NCI-H446 (cell line): ENCODE data around the gene RPRD1A.
"Not testable (repeated sequence)": the region's sequence is repeated elsewhere in the genome, so short reads cannot be mapped to it uniquely, and the experiment has no call there.

Source experiments
- DNase-seq, 2 experiments: peaks; one replicate each; lab custom pipeline; 2025; lab: John Stamatoyannopoulos, UW

Gene RPRD1A

GRCh38 chr18:36077764-36078163, 10.4 kb upstream of the RPRD1A start:
- not testable (repeated sequence) for DNase-seq

DNA sequence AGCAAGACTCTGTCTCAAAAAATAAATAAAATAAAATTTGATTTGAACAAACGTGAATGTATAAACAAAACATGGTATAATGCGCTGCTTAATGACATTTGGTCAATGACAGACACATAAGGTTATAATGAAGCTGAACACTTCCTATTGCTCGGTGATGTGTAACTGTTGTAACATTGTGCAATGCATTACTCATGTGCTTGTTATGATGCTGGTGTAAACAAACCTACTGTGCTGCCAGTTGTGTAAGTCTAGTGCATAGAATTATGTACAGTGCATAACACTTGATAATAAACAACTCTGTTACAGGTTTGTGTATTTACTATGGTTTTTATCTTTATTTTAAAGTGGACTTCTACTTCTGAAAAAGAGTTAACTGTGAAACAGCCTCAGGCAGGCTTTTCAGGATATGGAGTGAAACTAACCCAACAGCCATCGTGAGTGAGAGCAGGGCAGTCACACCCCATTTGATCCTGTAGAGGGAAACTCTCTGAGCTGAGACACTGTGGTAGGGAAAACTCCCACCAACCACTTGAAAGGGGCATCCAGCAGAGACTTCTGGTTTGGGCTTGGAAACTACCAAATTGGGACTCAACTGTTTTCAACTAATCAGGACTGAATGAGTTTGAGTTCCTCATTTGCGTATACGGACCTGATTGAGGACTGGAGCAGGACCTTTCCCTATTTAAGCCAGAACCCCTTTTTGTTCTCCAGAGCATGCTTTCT, 8.7 kb upstream of the RPRD1A start:
- DNase-seq, result no peak

DNA sequence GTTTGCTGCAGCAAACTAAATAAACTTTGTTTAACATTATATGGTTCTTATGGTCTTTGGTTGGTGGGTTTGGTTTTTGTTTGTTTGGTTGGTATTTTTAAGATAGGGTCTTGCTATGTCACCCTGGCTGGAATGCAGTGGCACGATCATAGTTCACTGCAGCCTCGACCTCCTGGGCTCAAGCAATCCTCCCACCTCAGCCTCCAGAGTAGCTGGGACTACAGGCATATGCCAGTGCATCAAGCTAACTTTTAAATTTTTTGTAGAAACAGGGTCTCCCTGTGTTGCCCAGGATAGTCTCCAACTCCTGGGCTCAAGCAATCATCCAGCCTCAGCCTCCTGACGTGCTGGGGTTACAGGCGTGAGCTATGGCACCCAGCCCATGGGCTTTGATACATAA, 7.1 kb upstream of the RPRD1A start:
- no peak for DNase-seq

GRCh38 chr18:36073676-36074075, 6.3 kb upstream of the RPRD1A start:
- DNase-seq, result no peak

DNA sequence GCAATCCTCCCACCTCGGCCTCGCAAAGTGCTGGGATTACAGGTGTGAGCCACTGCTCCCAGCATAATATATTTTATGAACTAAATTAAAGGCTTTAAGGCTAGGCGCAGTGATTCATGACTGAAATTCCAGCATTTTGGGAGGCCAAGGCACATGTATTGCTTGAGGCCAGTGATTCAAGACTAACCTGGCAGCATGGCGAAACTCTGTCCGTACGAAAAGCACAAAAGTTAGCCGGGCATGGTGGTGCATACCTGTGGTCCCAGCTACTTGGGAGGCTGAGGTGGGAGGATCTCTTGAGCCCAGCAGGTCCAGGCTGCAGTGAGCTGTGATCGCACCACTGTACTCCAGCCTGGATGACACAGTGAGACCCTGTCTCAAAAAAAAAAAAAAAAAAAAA, 5.0 kb upstream of the RPRD1A start:
- not testable (repeated sequence) for DNase-seq

DNA sequence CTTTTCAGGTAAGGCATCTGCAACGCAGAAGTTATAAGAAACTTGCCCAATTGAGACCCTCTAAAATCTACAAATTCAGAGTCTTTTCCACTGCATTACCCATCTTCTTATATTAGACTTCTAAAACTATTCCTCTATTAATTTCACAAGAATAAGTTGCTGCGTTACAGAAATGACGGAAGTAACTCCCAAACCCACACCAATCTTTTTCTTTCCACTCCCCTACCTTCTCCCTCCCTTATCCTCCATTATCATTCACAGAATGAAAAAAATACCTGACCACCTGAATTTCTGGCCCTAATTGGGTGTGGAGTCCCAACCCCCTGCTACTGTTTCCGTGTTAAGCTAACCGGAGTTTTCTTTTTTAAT, 689 bp downstream of the RPRD1A start:
- DNase-seq, result no peak

- DNase-seq, result no peak
Measured at GRCh38 chr18:36066001-36066400, 1.4 kb downstream of the RPRD1A start.

- not testable (repeated sequence) for DNase-seq
Measured at GRCh38 chr18:36064809-36065079, 2.6 kb downstream of the RPRD1A start.

DNA sequence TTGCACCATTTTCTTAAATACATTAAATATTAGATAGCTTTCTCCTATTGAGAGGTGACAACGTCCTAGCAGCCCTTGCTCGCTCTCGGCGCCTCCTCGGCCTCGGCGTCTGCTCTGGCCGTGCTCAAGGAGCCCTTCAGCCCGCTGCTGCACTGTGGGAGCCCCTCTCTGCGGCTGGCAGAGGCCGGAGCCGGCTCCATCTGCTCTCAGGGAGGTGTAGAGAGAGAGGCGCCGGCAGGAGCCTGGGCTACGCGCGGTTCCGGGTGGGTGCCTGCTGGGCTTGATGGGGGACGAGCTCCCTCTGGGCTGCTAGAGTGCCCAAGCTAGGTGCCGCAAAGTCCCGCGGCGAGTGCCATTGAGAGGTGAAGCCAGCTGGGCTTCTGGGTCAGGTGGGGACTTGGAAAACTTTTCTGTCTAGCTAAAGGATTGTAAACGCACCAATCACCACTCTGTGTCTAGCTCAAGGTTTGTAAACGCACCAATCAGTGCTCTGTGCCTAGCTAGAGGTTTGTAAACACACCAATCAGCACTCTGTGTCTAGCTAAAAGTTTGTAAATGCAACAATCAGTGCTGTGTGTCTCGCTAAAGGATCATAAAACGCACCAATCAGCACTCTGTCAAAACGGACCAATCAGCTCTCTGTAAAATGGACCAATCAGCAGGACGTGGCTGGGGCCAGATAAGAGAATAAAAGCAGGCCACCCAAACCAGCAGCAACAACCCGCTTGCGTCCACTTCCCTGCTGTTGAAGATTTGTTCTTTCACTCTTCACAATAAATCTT, 3.1 kb downstream of the RPRD1A start:
- no peak for DNase-seq

DNA sequence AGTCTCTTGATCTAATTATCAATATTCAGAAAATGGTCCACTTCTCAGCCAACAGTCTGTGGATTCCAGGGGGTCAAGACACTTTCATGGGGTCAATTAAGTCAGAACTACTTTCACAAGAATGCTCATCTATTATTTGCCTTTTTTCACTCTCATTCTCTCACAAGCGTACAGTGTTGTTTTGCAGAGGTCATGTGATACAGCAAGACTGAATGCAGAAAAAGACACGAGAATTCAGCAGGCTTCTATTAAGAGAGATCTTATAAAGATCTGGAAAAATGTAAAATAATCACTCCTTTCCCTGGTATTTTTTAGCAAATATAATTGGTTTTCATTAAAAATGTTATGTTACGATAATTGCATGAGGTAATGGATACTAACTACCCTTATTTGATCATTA, 8.7 kb downstream of the RPRD1A start:
- no peak for DNase-seq

DNA sequence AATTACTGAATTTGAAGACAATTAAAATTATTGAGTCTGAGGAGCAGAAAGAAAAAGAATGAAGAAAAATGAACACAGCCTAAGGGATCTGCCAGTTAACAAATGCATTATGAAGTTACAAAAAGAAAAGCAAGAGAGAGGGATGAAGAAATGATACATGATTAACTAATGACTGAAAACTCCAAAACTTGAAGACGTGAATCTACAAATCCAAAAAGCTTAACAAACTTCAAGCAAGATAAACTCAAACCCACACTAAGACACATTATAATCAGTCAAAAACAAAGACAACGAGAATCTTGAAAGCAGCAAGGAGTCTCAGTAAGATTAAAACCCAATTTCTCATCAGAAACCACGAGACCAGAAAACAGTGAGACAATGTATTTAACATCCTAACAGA, 15.6 kb downstream of the RPRD1A start:
- DNase-seq, result no peak

DNA sequence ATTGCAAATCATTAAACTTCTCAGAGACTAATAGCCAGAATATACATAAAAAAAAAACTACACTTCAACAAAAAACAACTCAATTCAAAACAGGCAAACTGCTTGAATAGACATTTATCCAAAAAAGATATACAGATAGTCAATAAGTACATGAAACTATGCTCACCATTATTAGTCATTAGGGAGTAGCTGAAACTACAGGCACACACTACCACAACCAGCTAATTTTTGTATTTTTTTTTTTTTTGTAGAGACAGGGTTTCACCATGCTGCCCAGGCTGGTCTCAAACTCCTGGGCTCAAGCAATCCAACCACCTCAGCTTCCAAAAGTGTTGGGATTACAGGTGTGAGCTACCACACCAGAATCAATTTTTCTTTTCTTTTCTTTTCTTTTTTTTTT, 16.9 kb downstream of the RPRD1A start:
- no peak for DNase-seq

GRCh38 chr18:36047521-36047920, 19.8 kb downstream of the RPRD1A start:
- DNase-seq, result no peak

GRCh38 chr18:36046898-36047297, 20.5 kb downstream of the RPRD1A start:
- no peak for DNase-seq

DNA sequence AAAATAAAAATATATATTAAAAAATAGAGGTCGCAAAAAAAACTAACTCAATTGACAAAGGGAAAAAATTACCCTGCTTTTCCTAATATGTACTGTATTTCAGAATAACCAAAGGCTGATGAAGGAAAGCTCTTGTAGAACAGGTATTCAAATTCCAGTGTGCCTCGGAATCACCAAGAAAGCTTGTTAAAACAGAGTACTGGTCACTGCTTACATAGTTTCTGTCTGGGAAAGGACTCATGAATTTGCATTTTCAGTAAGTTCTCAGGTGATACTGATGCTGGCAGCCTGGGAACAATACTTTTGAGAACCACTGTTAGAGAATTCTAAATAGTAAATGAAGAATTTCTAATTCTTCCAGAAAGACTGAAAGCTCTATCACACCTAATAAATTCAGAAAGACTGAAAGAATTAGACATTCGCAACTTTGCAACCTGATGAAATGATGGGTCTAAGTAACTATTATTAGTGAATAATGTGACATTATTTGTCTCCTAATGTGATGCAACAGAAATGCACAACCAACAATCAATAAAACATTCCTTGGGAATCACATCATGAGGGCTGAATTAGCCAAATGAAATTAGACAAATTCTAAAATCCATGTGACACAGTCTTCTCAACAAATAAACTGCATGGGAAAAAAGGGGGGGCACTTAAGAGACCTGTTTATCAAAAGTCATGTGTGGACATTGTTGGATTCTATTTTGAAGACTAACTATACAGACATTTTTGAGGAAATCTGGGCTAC, 21.9 kb downstream of the RPRD1A start:
- no peak for DNase-seq

DNA sequence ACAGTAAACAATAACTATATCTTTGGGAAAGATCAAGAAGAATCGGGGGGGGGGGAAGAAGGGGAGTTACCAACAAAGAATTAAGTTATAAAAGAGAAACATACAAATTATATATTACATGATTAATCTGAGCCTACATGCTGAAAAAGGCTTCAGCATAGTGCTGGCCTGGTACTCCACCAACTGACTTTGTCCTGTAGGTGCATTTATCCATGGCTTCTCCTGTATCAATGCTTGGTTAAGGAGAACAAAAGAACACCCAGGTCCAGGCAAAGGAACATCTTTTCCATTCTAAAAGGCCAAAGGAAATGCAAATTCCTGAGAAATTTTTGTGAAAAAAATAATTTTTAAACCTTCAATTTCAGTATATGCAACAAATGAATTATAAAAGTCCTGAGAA, 24.2 kb downstream of the RPRD1A start:
- DNase-seq, result no peak

DNA sequence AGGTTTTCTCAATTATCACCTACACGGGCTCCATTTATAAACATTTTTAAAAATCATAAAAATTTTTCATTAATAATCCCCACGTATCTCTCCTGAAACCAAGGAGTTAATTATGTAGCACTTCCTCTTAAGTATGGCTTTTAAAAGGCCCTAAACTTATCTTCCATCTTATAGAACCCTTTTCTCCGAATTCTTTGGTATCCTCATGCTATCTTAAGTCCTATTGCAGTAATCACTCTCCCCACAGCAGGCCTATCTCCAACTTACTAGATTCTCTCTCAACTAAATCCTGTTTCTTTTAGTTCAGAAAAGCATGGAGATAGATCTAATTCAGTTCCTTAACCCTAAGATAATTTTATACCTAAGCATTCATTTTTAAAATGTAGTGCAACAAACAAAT, 26.2 kb downstream of the RPRD1A start:
- DNase-seq, result no peak

- no peak for DNase-seq
Measured at GRCh38 chr18:36038102-36038663, 29.2 kb downstream of the RPRD1A start.

- no peak for DNase-seq
Measured at GRCh38 chr18:36035253-36035652, 32.1 kb downstream of the RPRD1A start.

- no peak for DNase-seq
Measured at GRCh38 chr18:36034299-36034895, 33.0 kb downstream of the RPRD1A start.

GRCh38 chr18:36031903-36032302, 35.5 kb downstream of the RPRD1A start:
- no peak for DNase-seq

DNA sequence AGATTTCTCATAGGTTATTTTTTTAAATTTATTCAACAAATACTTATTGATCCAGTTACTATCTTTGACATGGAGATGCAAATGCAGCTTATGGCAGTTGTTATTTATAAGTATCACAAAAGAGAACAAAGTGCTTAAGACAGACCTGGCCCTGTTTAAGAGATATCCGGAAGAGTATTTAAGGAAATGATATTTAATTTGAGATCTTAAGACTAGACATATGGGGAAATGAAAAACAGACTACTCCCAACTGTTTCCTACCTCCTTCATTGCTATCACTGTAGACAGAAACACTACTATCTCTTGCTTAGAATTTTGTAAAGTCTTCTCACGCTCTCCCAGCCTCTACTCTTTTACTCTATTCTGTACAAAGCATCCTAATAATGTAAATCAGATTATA, 36.0 kb downstream of the RPRD1A start:
- no peak for DNase-seq

- DNase-seq, result no peak
Measured at GRCh38 chr18:36028859-36029258, 38.5 kb downstream of the RPRD1A start.
